Measurements from ENCODE around the gene TSPAN18. TPM values are rescaled to one million over a fixed set of nuclear protein-coding genes. Genes with fewer than 3 reads are reported as not detected.

TSPAN18 gene
- total and polyA plus RNA-seq, 10 of the 15 experiments (the other 5 are each of a cell fraction or from before 2014, with no cell fraction given) = 0.02 to 0.77 (median 0.13) TPM; not detected in 1

DNA sequence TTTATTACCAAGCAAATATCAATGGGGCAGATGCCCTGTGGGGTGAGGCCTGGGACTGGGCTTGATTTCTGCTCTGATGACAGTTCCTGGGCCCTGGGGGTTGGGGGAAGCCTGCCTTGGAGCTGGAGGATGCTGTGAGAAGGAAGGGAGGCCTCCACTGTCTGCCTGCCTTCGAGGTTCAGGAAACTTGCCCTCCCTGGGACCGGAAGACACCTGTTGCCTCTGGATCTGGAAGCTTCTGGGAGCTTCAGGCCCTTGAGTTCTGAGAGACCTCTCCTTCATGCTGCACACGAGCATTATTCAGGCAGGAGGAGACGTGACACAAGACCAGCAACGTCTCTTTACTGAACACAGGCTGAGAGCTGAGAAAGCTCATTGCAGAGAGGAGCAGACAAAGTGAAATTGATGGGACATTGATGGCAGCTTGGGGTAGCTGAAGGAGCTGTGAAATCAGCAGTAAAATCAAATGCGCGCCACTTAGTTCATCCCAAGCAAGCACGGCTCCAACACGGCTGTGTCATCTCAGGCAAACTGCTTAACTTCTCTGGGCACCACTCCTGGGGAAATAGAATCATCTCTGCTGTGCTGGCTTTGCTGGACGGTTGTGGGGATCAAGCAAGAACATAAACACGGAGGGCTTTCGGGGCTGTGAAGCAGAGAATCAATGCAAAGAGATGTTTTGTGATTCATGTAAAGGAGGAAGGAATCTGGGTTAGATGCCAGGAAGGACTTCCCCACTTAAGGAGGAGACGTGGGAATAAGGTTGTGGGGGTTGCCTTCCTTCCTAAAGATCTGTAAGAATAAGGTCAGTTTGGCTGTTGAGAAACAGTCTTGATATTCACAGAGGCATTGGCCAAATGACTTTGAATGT lies 159.4 kb downstream of the TSPAN18 start:
- Histone ChIP-seq H3K79me2 (ENCODE audit: control insufficient read depth, insufficient read depth, low read length) (no peaks in the 10 kb centered on the region), H3K4me3 (no peak overlapping the region), H3K4me1 (ENCODE audit: control insufficient read depth, insufficient read depth, low read length) (no peaks in the 10 kb centered on the region), H3K27ac (ENCODE audit: control insufficient read depth, insufficient read depth) (no peak overlapping the region), H3K36me3 (ENCODE audit: control insufficient read depth in 2 of 2, insufficient read depth in 2 of 2, low read length in 1 of 2) (no peaks in the 10 kb centered on the region), H3K27me3 (replicated peaks in 1 of 2; ENCODE audit: control insufficient read depth in 2 of 2, insufficient read depth in 2 of 2, low read length in 1 of 2) (no peaks in the 10 kb centered on the region; a peak in 1 of 4 replicates), H4K20me1 (ENCODE audit: control insufficient read depth, insufficient read depth) (no peaks in the 10 kb centered on the region; the same call in 1 of the 2 replicates), H3K4me2 (ENCODE audit: control insufficient read depth, insufficient read depth) (no peak overlapping the region), H3K9me3 (replicated peaks; ENCODE audit: control insufficient read depth, insufficient read depth, low read length) (no peaks in the 10 kb centered on the region), H2AFZ (ENCODE audit: control insufficient read depth, low read depth, low read length) (no peak overlapping the region), H3K9ac (ENCODE audit: control insufficient read depth, insufficient read depth, low read length) (no peak overlapping the region)
- 31% methylated on average over 13 of the region's 13 CpGs for WGBS (ENCODE audit: insufficient coverage, insufficient replicate concordance, low lambda C conversion rate, missing lambda C conversion rate)
- ATAC-seq = no peak
- RAD21 ChIA-PET (ENCODE audit: unreplicated experiment) = interaction anchor here (0.9 kb wide), 1 partner anchor 24 kb away, joined by 4 read pairs; no protein-coding TSS in a partner anchor
- intact Hi-C loops (cut with micrococcal nuclease; ENCODE audit: unreplicated experiment) (no loop called here), in situ Hi-C loops (cut with MboI) (no loop called here)
- FAIRE-seq = no peak
- POLR2A ChIA-PET = no interaction called here
- SMC1A ChIA-PET (ENCODE audit: uncharacterized antibody, unreplicated experiment) = interaction anchor here (1.5 kb wide), 1 partner anchor 18 kb away, joined by 4 read pairs; no protein-coding TSS in a partner anchor
- no TSS peak for BruUV-seq (replicated peaks)
- CTCF ChIA-PET = interaction anchor here (0.9 to 2.2 kb wide), 6 partner anchors 8 to 269 kb away, joined by 3 to 5 read pairs (median 4); no protein-coding TSS in a partner anchor
- no peak for DNase-seq (ENCODE audit: low read depth, low spot score)
- TF ChIP-seq, protein P1, sequence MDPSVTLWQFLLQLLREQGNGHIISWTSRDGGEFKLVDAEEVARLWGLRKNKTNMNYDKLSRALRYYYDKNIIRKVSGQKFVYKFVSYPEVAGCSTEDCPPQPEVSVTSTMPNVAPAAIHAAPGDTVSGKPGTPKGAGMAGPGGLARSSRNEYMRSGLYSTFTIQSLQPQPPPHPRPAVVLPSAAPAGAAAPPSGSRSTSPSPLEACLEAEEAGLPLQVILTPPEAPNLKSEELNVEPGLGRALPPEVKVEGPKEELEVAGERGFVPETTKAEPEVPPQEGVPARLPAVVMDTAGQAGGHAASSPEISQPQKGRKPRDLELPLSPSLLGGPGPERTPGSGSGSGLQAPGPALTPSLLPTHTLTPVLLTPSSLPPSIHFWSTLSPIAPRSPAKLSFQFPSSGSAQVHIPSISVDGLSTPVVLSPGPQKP (IDR thresholded peaks at IDR 0.05; ENCODE audit: low read depth, low read length) = no peak
- TF ChIP-seq, protein P2, sequence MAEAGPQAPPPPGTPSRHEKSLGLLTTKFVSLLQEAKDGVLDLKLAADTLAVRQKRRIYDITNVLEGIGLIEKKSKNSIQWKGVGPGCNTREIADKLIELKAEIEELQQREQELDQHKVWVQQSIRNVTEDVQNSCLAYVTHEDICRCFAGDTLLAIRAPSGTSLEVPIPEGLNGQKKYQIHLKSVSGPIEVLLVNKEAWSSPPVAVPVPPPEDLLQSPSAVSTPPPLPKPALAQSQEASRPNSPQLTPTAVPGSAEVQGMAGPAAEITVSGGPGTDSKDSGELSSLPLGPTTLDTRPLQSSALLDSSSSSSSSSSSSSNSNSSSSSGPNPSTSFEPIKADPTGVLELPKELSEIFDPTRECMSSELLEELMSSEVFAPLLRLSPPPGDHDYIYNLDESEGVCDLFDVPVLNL (IDR thresholded peaks at IDR 0.05; ENCODE audit: low read depth, low read length) = no peak
- TF ChIP-seq CBFB (IDR thresholded peaks at IDR 0.05; ENCODE audit: low read depth) (no peak), TCF3 (IDR thresholded peaks at IDR 0.05; ENCODE audit: borderline replicate concordance, insufficient read depth, low read depth, low read length) (no peak), ZNF217 (IDR thresholded peaks at IDR 0.05) (no peak), MYC (IDR thresholded peaks at IDR 0.05; ENCODE audit: insufficient read depth, insufficient read length, insufficient replicate concordance, low read length, severe bottlenecking) (no peak), SIX5 (IDR thresholded peaks at IDR 0.05; ENCODE audit: low read depth, low read length, severe bottlenecking) (no peak), EED (IDR thresholded peaks at IDR 0.05; ENCODE audit: low read depth) (no peak)
- TF ChIP-seq, protein P3, sequence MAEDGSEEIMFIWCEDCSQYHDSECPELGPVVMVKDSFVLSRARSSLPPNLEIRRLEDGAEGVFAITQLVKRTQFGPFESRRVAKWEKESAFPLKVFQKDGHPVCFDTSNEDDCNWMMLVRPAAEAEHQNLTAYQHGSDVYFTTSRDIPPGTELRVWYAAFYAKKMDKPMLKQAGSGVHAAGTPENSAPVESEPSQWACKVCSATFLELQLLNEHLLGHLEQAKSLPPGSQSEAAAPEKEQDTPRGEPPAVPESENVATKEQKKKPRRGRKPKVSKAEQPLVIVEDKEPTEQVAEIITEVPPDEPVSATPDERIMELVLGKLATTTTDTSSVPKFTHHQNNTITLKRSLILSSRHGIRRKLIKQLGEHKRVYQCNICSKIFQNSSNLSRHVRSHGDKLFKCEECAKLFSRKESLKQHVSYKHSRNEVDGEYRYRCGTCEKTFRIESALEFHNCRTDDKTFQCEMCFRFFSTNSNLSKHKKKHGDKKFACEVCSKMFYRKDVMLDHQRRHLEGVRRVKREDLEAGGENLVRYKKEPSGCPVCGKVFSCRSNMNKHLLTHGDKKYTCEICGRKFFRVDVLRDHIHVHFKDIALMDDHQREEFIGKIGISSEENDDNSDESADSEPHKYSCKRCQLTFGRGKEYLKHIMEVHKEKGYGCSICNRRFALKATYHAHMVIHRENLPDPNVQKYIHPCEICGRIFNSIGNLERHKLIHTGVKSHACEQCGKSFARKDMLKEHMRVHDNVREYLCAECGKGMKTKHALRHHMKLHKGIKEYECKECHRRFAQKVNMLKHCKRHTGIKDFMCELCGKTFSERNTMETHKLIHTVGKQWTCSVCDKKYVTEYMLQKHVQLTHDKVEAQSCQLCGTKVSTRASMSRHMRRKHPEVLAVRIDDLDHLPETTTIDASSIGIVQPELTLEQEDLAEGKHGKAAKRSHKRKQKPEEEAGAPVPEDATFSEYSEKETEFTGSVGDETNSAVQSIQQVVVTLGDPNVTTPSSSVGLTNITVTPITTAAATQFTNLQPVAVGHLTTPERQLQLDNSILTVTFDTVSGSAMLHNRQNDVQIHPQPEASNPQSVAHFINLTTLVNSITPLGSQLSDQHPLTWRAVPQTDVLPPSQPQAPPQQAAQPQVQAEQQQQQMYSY (CRISPR knock-in tag; IDR thresholded peaks at IDR 0.05) = no peak
- TF ChIP-seq, protein P4, sequence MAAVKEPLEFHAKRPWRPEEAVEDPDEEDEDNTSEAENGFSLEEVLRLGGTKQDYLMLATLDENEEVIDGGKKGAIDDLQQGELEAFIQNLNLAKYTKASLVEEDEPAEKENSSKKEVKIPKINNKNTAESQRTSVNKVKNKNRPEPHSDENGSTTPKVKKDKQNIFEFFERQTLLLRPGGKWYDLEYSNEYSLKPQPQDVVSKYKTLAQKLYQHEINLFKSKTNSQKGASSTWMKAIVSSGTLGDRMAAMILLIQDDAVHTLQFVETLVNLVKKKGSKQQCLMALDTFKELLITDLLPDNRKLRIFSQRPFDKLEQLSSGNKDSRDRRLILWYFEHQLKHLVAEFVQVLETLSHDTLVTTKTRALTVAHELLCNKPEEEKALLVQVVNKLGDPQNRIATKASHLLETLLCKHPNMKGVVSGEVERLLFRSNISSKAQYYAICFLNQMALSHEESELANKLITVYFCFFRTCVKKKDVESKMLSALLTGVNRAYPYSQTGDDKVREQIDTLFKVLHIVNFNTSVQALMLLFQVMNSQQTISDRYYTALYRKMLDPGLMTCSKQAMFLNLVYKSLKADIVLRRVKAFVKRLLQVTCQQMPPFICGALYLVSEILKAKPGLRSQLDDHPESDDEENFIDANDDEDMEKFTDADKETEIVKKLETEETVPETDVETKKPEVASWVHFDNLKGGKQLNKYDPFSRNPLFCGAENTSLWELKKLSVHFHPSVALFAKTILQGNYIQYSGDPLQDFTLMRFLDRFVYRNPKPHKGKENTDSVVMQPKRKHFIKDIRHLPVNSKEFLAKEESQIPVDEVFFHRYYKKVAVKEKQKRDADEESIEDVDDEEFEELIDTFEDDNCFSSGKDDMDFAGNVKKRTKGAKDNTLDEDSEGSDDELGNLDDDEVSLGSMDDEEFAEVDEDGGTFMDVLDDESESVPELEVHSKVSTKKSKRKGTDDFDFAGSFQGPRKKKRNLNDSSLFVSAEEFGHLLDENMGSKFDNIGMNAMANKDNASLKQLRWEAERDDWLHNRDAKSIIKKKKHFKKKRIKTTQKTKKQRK (IDR thresholded peaks at IDR 0.05; ENCODE audit: low read depth, low read length) = no peak
- TF ChIP-seq, protein P5, sequence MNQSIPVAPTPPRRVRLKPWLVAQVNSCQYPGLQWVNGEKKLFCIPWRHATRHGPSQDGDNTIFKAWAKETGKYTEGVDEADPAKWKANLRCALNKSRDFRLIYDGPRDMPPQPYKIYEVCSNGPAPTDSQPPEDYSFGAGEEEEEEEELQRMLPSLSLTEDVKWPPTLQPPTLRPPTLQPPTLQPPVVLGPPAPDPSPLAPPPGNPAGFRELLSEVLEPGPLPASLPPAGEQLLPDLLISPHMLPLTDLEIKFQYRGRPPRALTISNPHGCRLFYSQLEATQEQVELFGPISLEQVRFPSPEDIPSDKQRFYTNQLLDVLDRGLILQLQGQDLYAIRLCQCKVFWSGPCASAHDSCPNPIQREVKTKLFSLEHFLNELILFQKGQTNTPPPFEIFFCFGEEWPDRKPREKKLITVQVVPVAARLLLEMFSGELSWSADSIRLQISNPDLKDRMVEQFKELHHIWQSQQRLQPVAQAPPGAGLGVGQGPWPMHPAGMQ (IDR thresholded peaks at IDR 0.05; ENCODE audit: borderline replicate concordance) = no peak
